NCI-H748 (cell line): Measurements from ENCODE around the gene NRL.

Experiments used
- DNase-seq: peaks from one replicate; lab custom pipeline; 2025; ENCODE audit not compliant: unreplicated experiment; lab: John Stamatoyannopoulos, UW

NRL gene

GRCh38 chr14:24083462-24083861 is 31.3 kb downstream of the NRL start:
- DNase-seq: no peak

- no peak for DNase-seq
Observed at GRCh38 chr14:24082411-24083080, 32.2 kb downstream of the NRL start.

GRCh38 chr14:24081739-24082211 is 33.0 kb downstream of the NRL start:
- DNase-seq: no peak

DNA sequence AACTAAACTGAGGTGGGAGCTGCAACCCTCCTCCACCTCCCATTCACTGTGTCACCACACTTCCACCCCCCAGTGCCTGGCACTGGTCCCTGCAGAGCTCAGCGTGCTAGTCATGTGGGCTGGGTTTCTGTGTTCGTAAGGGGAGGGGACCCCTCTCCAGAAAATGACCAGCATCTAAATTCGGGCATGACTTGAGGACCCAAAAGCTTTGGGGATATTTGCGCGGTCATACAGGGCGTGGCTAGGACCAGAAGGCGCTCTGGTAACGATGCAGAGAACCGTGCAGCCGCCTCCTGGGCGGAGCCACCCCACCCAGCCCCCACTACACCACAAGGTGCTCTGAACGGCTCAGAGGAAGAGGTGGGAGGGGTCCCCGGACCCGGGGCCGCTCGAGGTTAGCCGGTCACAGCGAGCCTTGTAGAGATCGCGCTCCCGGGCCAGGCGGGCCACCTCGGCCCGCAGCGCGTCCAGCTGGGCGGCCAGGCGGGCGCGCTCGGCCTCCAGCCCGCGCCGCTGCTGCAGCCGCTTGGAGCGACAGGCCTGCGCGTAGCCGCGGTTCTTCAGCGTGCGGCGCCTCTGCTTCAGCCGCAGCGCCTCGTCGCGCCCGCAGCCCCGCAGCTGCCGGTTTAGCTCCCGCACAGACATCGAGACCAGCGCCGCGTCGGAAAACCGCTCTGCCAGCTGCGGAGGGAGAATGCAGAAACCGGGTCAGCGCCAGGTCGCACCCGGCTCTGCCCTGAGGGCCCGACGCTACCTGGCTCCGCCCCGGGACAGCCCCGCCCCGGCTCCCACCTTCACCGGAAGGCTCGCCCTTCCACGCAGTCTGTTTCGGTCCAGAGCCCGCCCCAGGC is 33.6 kb downstream of the NRL start:
- peak; percentile 75 for DNase-seq

- DNase-seq: no peak
Observed at GRCh38 chr14:24080142-24080530, 34.6 kb downstream of the NRL start.

DNA sequence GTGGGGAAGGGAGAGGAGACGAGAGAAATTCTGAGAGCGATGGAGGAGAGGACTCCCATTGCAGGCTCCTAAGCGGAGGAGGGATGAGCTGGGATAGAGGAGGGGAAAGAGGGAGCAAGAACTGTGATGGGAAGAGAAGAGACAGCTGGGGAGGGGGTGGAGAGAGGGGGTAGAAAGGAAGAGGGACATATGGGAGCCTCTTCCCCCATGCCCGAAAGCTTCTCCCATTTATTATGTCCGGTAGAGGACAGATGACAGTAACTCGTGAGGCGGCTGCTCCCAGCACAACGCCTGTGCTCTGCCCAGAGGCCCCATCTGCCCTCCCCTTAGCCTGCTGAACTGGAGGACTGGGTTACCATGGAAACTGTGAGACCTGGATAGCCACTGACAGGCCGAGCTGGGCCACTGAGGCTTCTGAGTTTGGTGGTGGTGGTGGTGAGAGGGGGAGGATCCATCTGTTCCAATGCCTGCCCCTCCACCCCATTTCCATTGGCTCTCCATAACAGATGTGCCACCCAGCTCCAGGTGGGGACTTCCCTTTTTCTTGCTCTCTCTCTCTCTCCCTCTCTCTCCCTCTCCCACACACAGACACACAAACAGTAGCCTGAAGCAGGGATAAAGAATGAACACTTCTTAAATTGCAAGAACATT is 35.1 kb downstream of the NRL start:
- DNase-seq: peak; percentile 9

DNA sequence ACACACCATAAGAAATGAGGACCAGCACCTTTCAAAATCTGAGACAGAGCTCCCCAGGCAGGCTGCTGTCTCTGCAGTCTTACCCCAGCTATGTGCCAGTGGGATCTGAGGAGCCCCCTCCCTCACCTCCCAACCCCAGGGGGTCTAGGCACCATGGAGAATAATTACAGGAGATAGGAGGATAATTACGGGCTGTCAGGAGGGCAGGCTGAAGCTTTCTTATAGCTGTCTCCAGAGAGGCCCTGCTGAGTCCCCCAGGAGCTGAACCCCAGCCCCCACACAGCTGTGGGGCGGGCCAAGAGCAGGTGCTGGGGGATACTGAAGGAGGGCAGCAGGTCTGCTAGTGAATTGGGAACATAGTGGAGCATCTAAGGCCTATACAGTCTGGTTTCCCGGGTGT is 36.6 kb downstream of the NRL start:
- no peak for DNase-seq

GRCh38 chr14:24077086-24077485 is 37.7 kb downstream of the NRL start:
- no peak for DNase-seq

- no peak for DNase-seq
Observed at GRCh38 chr14:24076302-24076601, 38.5 kb downstream of the NRL start.

- no peak for DNase-seq
Observed at GRCh38 chr14:24075485-24076301, 39.1 kb downstream of the NRL start.

DNA sequence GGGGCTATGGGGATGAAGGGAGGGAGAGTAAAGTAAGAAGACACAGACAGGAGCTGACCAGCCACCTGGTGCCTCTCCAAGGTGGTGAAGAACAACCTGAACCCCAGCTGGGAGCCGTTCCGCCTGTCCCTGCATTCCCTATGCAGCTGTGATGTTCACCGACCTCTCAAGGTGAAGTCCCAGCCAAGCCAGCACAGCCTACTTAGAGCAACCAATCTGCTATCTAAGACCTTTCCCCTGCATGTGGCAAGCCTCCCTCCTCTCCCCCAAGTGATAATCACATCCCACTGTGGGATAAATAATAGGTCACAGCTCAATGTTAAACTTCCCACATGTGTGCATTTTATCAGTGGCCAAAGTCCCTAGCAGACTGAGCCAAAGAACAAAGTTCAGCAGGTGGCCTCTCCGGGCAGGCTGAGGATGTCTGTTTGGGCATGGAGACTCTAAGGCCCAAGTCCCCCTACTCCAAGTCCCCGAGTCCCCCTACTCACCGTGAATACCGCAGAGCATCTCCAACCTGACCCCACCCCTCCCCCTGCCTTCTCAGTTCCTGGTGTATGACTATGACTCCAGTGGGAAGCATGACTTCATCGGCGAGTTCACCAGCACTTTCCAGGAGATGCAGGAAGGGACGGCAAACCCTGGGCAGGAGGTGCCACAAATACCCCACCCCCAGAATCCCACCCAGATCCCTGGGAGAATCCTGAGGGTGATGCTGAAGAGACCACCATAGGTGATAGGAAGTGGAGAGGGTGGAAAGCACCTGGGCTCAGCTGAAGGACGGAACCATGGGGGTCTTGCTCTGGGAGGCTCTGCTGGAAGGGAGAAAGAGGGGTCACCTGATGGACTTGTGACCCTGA is 39.9 kb downstream of the NRL start:
- DNase-seq: no peak

- DNase-seq: no peak
Observed at GRCh38 chr14:24072881-24073877, 41.6 kb downstream of the NRL start.

DNA sequence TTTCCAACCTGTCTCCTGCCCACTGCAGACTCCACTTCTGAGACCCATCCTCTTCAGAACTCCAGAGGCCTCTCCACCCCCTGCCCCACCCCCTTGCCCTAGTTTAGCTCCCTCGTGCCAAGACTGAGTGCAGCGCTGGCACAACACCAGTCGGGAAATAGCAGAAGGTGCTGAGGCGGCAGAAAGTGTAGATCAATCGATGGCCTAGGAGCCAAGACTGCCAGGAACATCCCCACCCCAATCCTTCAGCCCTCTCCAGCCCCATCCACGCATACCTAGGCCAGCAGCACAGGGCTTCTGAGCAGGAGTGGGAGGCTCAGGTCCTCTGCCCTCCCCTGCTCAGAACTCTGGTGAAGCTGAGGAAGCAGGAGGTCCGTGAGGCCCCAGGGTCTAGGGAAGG is 42.3 kb downstream of the NRL start:
- no peak for DNase-seq

DNA sequence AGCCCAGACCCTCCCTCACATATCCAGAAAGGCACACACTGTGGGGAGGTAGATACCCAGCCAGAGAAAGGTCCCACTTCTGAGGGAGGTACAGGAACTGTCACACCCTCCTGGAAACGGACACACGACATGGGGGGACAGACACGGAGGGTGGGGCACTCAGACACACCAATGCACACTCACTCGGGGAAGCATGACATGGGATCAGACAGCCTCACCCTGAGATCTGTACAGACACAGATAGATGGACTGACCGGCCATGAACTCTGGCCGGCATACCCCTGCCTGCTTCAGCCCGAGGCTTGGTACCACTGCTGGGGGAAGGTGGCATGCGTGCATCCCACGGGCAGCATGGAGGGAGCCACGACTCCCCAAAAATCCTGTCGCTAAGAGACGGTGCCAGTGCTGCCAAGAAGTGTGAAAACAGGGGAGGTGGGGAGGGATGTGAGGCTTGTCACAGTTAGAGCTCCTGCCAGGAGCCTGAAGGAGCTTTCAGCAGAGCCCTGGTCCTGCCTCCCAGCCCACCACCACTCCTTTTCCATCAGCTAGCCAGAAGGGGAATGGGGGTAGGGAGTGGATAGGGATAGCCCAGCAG is 42.8 kb downstream of the NRL start:
- DNase-seq: no peak

GRCh38 chr14:24071144-24071697 is 43.5 kb downstream of the NRL start, which contains the start of gene CPNE6:
Gene CPNE6, plus strand, starts transcription at chr14:24071562. Its CDS starts 1,375 bp downstream, at chr14:24072937.
- DNase-seq: no peak

DNA sequence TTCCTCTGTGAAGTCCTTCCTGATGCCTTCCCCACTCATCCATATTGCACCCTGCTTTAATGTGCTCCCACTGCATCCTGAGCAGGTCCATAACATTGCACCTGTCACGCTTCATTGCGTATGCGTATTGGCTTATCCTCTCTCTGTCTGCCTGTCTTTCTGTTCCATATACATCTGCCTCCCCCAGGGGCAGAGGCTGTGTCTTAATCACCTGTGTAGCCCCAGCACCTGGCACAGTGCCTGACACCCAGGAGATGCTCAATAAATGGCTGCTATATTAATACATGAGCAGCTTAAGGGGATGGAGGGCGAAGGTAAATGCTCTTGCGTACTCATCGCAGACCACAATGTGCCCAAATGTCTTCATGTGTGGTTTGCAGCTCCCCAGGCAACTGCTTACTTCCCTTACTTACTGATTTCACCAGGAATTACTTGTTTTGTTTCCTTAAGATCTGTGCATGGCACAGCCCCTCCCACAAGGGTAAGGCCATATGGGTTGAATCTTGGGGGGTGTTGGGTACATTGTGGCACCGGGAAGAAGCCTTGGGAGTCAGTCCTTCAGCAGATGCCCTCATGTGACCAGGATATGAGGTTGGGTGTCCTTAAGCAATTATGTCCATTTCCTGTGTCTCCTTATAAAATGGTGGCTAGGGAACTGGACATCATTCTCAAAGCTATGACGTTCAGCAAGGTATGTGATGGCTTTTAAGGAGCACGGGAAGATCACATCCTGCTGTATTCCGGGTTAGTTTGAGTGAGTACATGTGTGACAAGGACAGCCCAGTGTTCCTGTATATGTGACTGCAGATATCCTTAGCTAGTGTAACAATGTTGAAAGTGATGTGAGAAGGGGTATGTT is 44.2 kb downstream of the NRL start:
- DNase-seq: no peak

- DNase-seq: no peak
Observed at GRCh38 chr14:24069411-24069735, 45.4 kb downstream of the NRL start.
